OCI-LY3 (cell line): ENCODE results near the gene AGAP1.

Experiments
- H2AFZ ChIP-seq: fragments of 200-600, 300-600 bp; shearing (Covaris generic); 2 replicates; pipeline ENCODE4 v1.6.0; 2014; ENCODE audit warnings: antibody characterized with exemption, low read depth, low read length
- H3K27ac ChIP-seq: fragments of 200-600, 300-600 bp; sonication (generic); 2 replicates; pipeline ENCODE4 v1.5.1; 2014; ENCODE audit warnings: mild to moderate bottlenecking, low read length, moderate library complexity, mixed read lengths
- H3K27me3 ChIP-seq: fragments of 200-600, 300-600 bp; sonication (generic); 2 replicates; pipeline ENCODE4 v1.6.1; 2014; ENCODE audit warnings: low read depth, low read length, mixed read lengths
- H3K36me3 ChIP-seq: fragments of 200-600, 300-600 bp; sonication (generic); replicated peaks from 2 replicates; pipeline ENCODE3; 2014; ENCODE audit warnings: low read depth, low read length, mixed read lengths
- H3K4me1 ChIP-seq: fragments of 300-600, 200-600 bp; sonication (generic); 2 replicates; pipeline ENCODE4 v1.6.1; 2014; ENCODE audit warnings: low read length, mixed read lengths
- H3K4me2 ChIP-seq: fragments of 200-600, 300-600 bp; sonication (generic); 2 replicates; pipeline ENCODE4 v1.6.1; 2014; ENCODE audit warnings: low read length, mixed read lengths
- H3K4me3 ChIP-seq: fragments of 300-600, 200-600 bp; sonication (generic); 2 replicates; pipeline ENCODE4 v1.5.1; 2014; ENCODE audit warnings: antibody characterized with exemption, mild to moderate bottlenecking, low read length, moderate library complexity
- H3K79me2 ChIP-seq: fragments of 300-600, 200-600 bp; shearing (Covaris generic); 2 replicates; pipeline ENCODE4 v1.6.1; 2014; ENCODE audit warnings: mild to moderate bottlenecking, low read length, mixed read lengths
- H3K9ac ChIP-seq: fragments of 300-600, 200-600 bp; shearing (Covaris generic); 2 replicates; pipeline ENCODE4 v1.6.0; 2014; ENCODE audit warnings: mild to moderate bottlenecking, low read length, moderate library complexity
- H3K9me3 ChIP-seq: fragments of 200-600, 300-600 bp; shearing (Covaris generic); 2 replicates; pipeline ENCODE4 v1.6.1; 2014; ENCODE audit warnings: low read length, mixed read lengths; ENCODE audit not compliant: insufficient read depth
- H4K20me1 ChIP-seq: fragments of 200-600, 300-600 bp; sonication (generic); 2 replicates; pipeline ENCODE4 v1.6.1; 2016; ENCODE audit warnings: low read length, mixed read lengths; ENCODE audit not compliant: insufficient read depth
- CTCF ChIP-seq: fragments of 200-600, 300-600 bp; sonication (generic); IDR thresholded peaks from 2 replicates; pipeline ENCODE4 v1.5.1; 2014; ENCODE audit warnings: antibody characterized with exemption, low read length, low read depth
- EZH2phosphoT487 ChIP-seq: fragments of 200-600 bp; shearing (Covaris generic); IDR thresholded peaks from 2 replicates; pipeline ENCODE4 v1.6.1; 2018; ENCODE audit warnings: antibody characterized with exemption, mixed run types, low read depth

The AGAP1 gene

GRCh38 chr2:236055471-236055870, 561.6 kb downstream of the AGAP1 start:
- H3K9ac ChIP-seq = no peak overlapping the region
- H2AFZ ChIP-seq = no peak overlapping the region
- H4K20me1 ChIP-seq = no peaks in the 10 kb centered on the region
- H3K27me3 ChIP-seq = no peaks in the 10 kb centered on the region
- no peaks in the 10 kb centered on the region for H3K9me3 ChIP-seq
- no peaks in the 10 kb centered on the region for H3K4me1 ChIP-seq
- no peaks in the 10 kb centered on the region for H3K36me3 ChIP-seq
- no peaks in the 10 kb centered on the region for H3K79me2 ChIP-seq
- H3K4me2 ChIP-seq = no peak overlapping the region
- TF ChIP-seq EZH2phosphoT487 (no peak), CTCF (no peak)
- no peak overlapping the region for H3K27ac ChIP-seq
- no peak overlapping the region for H3K4me3 ChIP-seq

DNA sequence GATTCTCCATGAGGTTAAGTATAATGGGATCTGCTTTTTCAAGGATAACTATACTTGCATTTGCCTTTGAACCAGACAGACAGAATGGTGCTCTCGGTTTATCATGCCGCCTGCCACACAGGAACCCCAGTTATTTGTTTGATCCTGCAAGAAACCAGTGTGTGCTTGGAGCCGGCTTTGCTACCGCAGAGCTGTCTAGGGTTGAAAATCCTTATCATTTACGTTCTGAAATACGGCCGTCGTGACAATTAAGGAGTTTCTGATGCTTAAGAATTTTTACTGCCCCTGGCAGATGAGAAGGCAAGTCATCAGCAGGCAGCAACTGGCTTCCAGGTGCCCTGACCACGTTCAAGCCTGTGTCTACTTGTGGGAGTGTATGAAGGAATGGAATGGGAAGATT, 562.3 kb downstream of the AGAP1 start:
- Histone ChIP-seq H3K9me3 (no peaks in the 10 kb centered on the region), H3K4me1 (no peaks in the 10 kb centered on the region), H3K79me2 (no peaks in the 10 kb centered on the region), H3K27ac (no peak overlapping the region), H3K4me3 (no peak overlapping the region), H3K36me3 (no peaks in the 10 kb centered on the region), H3K9ac (no peak overlapping the region), H2AFZ (no peak overlapping the region), H4K20me1 (no peaks in the 10 kb centered on the region), H3K4me2 (no peak overlapping the region), H3K27me3 (no peaks in the 10 kb centered on the region)
- TF ChIP-seq EZH2phosphoT487 (no peak), CTCF (no peak)

GRCh38 chr2:236057375-236057774, 563.5 kb downstream of the AGAP1 start:
- Histone ChIP-seq H2AFZ (no peak overlapping the region), H3K4me1 (no peaks in the 10 kb centered on the region), H3K36me3 (no peaks in the 10 kb centered on the region), H3K79me2 (no peaks in the 10 kb centered on the region), H3K27me3 (no peaks in the 10 kb centered on the region), H3K9me3 (no peaks in the 10 kb centered on the region), H3K27ac (no peak overlapping the region), H3K4me2 (no peak overlapping the region), H4K20me1 (no peaks in the 10 kb centered on the region), H3K4me3 (no peak overlapping the region), H3K9ac (no peak overlapping the region)
- no peak for TF ChIP-seq CTCF
- no peak for TF ChIP-seq EZH2phosphoT487

DNA sequence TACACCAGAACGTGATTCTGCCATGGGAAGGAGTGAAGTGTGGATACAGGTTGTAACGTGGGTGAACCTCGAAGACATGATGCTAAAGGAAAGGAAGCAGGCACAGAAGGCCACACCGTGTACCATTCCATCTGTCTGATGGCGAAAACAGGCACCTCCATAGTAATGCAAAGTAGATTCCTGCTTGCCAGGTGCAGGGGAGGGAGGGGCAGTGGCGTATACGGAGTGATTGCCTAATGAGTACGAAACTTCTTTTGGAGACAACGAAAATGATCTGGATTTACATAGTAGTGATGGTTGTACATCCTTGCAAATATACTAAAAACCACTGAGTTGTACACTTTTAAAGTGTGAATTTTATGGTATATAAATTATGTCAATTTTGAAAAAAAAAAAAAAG, 567.7 kb downstream of the AGAP1 start:
- H2AFZ ChIP-seq = no peak overlapping the region
- no peaks in the 10 kb centered on the region for H3K9me3 ChIP-seq
- H3K4me2 ChIP-seq = no peak overlapping the region
- H3K27me3 ChIP-seq = no peaks in the 10 kb centered on the region
- H3K36me3 ChIP-seq = no peaks in the 10 kb centered on the region
- H3K79me2 ChIP-seq = no peaks in the 10 kb centered on the region
- H3K27ac ChIP-seq = no peak overlapping the region
- no peak overlapping the region for H3K9ac ChIP-seq
- TF ChIP-seq CTCF (no peak), EZH2phosphoT487 (no peak)
- no peak overlapping the region for H3K4me3 ChIP-seq
- no peaks in the 10 kb centered on the region for H4K20me1 ChIP-seq
- H3K4me1 ChIP-seq = no peaks in the 10 kb centered on the region
